Stimulated activated CD4-positive, alpha-beta T cell treated with anti-CD3 and anti-CD28 coated beads, Interleukin-4, amount 100 ng/mL, for 4 hours (primary cell): ENCODE measurements around the gene UBXN2A.
"Not testable (repeated sequence)": the region's sequence is repeated elsewhere in the genome, so short reads cannot be mapped to it uniquely, and the experiment has no call there.

ENCODE experiments used
- DNase-seq, 2 experiments: peaks; one replicate each; pipeline ENCODE4 v3.0.0-alpha.2; 2020

The UBXN2A gene

DNA sequence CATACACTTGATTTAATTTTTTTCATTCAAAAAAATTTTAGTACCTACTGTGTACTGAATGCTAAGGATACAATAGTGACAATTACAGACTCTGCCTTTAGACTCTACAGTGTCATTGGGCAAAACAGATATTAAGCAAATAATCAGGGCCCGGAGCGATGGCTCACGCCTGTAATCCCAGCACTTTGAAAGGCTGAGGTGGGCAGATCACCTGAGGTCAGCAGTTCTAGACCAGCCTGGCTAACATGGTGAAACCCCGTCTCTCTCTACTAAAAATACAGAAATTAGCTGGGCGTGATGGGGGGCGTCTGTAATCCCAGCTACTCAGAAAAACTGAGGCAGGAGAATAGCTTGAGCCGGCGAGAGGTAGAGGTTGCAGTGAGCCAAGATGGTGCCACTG, 1.4 kb downstream of the UBXN2A start:
- DNase-seq = no peak

DNA sequence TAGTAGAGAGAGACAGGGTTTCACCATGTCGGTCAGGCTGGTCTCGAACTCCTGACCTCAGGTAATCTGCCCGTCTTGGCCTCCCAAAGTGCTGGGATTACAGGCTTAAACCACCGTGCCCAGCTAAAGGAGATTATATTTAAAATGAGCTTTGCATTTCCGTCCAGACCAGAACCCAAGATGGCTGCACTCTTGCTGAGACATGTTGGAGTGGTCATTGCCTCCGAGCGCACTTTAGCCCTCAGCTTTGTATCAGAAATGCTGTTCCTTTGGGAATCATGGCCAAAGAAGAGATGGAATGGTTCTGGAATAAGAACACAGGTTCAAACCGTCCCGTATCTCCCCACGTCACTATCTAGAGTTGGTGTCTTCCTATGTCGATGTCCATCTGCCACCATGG, 3.4 kb downstream of the UBXN2A start:
- no peak for DNase-seq

DNA sequence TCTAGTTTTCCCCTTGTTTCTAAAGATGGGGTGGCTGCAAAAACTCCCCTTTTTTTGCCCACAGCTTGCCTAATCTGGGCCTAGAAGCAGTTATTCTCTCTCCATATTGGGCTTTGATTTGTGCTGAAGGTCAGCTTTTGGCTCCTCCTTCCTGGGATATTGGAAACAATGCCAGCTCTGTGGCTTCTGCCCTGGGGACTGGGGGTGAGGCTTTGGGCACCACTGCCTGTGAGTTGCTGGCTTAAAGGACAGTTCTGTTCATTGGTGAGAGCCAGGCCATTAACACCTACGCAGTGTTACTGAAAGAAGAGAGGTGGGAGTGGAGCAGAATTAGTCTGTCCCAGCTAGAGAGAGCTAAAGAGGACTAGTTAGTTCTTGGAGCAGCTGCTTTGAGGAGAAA, 4.3 kb downstream of the UBXN2A start:
- DNase-seq = no peak

DNA sequence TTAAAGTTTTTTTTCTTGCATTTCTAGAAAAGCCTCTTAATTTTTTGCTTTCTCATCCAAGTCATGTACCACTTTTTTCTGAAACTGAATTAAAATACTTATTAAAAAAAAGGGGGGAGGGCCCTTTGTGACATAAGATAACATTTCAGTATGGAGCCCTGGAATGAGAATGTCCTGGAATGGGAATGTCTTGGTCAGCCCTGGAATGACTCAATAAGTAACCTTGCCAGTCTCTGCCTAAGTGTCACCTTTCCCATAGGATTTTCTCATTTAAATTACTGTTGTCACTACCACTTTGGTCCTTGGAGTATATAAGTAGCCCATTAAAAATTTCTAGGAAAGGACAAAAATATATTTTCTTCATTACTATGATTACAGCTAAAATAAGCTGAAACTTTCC, 4.7 kb downstream of the UBXN2A start:
- no peak for DNase-seq

DNA sequence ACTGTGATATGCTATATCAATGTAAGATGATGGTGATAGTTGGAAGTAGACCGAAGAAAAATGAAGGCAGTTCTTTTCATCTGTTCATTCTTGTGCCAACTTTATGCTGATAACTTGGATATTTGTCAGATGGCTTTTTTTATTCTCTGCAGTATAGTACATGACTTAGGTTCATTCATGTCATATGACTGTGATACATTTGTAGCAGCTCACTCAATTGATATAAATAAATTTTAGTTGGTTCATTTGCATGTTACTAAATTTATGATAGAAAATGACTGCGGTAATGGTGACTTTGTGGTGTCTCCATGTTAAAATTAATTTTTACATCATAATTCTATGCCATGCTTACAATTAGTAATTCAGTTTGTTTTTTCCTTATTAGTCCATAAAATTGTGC, 7.1 kb downstream of the UBXN2A start:
- DNase-seq = no peak

DNA sequence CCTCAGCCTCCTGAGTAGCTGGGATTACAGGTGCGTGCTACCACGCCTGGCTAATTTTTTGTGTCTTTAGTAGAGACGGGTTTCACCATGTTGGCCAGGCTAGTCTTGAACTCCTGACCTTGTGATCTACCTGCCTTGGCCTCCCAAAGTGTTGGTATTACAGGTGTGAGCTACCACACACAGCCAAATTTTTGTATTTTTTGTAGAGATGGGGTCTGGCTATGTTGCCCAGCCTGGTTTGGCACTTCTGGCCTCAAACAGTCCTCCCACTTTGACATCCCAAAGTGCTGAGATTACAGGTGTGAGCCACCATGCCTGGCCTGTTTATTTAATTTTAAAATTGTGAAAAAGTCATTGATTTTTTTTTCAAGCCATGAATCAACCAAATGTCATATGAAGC, 12.3 kb downstream of the UBXN2A start:
- not testable (repeated sequence) for DNase-seq

DNA sequence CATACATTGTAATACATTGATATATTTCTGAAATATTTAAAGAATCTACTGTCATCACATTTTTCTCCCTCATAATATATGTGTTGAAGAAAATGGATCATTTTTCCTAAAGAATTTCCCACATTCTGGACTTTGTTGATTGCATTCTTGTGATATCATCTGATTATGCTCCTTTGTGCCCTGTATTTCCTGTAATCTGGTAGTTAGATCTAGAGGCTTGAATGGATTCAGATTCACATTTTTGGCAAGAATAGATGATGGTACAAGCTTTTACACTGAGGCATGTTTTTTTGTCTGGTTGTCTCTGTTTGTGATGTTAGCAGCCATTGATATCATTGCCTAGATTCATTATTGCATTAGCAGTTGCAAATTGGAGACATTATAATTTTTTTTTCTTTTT, 13.4 kb downstream of the UBXN2A start:
- DNase-seq = no peak

DNA sequence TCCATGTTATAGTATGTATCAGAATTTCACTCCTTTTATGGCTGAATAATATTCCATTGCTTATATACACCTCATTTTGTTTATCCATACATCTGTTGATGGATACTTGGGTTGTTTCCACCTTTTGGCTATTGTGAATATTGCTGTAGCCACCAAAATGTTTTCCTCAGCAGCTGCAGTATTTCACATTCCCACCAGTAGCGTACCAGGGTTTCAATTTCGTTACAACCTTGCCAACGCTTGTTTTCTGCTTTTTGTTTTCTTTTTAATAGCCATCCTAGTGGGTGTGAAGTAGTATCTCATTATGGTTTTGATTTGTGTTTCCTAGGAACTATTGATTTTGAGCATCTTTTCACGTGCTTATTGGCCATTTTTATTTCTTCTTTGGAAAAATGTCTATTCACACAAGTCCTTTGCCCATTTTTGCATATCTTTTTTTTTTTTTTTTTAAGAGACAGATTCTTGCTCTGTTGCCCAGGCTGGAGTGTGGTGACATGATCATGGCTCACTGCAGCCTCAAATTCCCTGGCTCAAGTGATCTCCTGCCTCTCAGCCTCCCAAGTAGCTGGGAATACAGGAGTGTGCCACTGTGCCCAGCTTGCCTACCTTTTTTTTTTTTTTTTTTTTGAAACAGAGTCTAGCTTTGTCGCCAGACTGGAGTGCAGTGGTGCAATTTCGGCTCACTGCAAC, 14.2 kb downstream of the UBXN2A start:
- no peak for DNase-seq

DNA sequence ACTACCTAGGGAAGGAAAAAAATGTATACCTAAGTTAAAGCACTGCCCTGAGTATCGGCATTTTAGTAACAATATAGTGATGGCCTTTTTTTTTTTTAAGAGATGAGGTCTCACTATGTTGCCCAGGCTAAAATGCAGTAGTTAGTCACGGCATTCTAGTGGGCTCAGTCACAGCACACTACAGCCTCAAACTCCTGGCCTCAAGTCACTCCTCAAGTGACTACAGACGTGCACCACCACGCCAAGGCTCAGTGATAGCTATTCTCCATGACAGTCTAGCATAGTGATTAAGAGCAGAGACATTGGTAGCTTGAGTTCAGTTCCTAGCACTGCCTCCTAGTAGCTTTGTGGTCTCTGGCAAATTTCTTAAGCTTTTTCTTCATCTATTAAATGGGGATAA, 27.6 kb downstream of the UBXN2A start:
- DNase-seq = no peak

DNA sequence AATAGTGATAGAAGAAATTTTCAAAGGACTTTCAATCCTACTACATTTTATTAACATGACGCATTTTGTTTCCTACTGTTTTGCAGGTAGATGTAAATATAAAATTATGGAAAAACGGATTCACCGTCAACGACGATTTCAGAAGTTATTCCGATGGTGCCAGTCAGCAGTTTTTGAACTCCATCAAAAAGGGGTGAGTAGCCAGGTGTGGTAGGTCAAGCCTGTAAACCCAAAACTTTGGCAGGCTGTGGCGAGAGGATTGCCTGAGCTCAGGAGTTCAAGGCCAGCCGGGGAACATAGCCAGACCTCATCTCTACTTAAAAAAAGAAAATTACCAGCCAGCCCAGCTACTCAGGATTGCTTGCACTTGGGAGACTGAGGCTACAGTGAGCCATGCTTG, 36.6 kb downstream of the UBXN2A start:
- DNase-seq = no peak

DNA sequence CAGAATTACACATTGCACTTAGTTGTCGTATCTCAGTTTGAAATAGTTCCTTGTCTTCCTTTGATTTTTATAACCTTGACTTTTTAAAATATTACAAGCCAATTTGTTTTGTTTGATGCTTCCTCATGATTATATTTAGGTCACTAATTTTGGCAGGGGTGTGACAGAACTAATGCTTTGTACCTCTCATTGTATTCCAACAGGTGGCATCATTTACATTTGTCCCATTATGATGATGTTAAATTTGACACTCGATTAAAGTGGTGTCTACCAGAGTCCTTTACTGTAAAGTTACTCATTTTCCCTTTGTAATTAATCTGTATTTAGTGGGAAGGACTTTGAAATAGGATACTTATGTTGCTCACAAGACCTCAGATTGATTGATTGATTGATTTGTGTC, 48.1 kb downstream of the UBXN2A start:
- no peak for DNase-seq

DNA sequence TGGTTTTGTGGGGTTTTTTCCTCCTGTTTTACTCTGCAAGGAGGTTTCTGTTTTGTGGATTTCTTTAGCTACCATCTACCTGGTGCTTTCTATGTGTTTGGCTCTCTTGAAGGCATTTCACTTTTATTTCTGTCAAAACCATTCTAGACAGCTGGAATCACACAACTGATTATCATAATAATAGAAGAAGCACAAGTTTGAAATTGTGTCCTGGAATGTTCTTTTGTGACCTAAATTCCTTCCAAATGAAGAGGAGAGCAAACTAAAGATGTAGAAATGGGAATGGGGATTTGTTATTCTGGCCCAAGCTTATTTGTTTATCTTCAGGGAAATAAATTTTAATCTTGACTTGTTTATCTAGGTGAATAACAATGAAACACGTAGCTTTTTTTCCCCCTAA, 52.7 kb downstream of the UBXN2A start:
- DNase-seq = no peak

DNA sequence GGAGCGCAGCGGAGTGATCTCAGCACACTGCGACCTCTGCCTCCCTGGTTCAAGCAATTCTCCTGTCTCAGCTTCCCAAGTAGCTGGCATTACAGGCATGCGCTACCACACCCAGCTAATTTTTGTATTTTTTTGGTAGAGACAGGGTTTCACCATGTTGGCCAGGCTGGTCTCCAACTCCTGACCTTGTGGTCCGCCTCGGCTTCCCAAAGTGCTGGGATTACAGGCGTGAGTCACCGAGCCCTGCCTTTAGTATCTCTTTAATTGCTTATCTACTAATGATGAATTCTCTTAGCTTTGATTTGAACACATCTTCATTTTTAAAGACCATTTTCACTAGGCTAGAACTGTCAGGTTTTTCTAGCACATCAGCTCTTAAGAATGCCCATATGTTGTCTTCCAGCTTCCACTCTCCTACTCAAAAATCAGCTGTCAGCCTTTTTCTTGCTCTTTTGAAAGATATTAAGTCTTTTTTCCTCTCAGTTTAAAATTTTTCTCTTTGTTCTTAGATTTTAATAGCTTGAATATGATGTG, 53.5 kb downstream of the UBXN2A start:
- DNase-seq = no peak

DNA sequence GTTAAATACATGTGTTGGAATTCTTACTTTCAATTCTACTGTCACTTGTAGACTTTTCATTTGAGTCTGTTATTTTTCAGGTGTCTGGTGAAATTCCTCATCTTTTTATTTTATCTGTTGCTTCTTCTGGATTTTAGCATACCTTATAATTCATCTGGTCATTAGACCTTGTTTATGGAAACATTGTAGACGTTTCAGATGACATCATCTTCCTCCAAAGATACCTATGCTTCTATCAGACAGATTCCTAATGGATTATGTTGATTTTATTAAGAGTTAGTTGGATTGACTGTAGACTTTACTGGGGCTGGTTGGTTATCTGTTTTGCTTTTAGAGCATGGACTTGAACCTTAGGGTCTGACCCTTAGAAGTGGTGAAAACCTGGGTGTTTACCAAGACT, 54.3 kb downstream of the UBXN2A start:
- no peak for DNase-seq

DNA sequence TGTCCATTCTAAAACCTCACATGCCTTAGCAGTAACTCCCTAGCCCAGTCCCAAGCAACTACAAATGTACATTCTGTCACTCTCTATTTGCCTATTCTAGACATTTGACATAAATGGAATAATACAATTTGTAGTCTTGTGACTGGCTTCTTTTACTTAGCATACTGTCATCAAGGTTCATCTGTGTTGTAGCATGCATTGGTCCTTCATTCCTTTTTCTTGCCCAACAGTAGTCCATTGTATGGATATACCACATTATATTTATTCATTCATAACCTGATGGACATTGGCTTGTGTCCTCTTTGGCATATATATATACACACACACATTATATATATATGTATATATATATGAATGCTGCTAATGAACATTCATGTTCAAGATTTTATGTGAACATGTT, 67.4 kb downstream of the UBXN2A start:
- no peak for DNase-seq

DNA sequence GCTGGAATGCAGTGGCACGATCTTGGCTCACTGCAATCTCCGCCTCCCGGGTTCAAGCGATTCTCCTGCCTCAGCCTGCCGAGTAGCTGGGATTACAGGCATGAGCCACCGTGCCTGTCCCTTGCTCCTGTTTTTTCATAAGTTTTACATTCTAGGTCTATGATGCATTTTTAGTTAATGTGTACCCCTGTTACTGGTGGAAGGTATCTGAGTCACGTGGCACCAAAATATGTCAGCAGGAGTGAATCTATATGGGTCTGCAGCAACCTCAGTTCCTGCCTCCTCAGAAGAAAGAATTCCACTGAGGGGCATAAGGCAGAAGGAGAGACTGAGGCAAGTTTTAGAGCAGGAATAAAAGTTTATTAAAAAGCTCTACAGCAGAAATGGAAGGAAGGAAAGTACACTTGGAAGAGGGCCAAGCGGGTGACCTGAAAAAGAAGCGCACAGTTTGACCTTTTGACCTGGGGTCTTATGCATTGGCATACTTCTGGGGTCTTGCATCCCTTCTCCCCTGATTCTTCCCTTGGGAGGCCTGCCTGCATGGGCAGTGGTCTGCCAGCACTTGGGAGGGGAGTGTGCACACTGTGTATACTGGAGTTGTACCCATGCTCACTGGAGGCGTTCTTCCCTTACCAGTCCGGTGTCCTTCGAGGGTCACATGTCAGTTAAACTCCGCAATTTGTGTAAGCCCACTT, 68.6 kb downstream of the UBXN2A start:
- no peak for DNase-seq

DNA sequence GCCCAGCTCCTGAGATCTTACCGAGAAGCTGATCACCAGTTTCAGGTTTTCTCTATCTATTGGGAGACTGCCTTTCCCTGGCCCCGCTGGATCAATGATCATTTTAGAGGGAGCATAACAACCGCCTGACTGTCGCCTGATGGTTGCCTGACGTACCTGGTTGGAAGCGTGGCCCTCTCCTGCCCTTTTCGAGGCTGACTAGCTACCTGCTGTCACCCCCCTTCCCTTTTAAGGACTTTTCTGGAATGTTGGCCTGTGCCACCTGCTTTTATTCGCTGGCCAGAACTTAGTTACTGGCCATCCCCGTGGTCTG, 69.1 kb downstream of the UBXN2A start:
- no peak for DNase-seq

DNA sequence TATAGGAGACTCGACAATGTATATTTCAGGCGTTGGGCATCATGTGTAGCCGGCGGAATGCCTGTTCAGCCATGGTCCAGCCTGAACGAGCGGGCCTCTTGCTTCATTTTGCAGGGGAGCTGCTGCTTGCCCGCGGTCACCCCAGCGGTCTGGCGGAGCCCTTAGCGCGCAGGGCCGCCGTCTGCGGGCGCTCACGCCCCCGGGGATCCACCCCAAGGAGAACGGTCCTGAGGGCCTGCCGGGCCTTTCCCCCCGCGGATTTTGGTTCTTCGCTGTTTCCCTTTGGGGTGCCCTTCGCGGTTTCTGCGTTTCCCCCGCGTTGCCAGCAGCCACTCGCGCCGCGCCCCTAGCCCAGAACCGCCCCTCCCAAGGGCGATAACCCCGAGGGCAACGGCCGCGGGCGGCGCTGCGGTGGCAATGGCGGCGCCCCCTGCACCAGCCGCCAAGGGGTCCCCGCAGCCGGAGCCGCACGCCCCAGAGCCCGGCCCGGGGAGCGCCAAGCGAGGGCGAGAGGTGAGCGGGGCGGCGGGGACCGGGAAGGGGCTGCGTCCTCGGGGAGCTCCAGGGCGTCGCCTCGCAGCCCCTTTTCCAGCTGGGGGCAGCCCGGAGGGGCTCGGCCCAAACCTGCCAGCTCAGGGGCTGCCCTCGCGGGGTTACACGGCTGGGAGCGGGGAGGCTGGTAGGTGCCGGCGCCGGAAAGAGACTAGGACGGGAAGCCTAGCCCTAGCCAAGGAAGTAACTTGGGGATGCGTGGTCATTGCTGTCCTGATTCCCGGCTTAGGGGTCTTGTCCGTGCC, 69.6 kb downstream of the UBXN2A start, which contains the start of gene MFSD2B:
MFSD2B (plus strand) TSS at position 406 of the 797 bp plus-strand sequence; CDS start at position 418, 12 bp downstream.
- no peak for DNase-seq

DNA sequence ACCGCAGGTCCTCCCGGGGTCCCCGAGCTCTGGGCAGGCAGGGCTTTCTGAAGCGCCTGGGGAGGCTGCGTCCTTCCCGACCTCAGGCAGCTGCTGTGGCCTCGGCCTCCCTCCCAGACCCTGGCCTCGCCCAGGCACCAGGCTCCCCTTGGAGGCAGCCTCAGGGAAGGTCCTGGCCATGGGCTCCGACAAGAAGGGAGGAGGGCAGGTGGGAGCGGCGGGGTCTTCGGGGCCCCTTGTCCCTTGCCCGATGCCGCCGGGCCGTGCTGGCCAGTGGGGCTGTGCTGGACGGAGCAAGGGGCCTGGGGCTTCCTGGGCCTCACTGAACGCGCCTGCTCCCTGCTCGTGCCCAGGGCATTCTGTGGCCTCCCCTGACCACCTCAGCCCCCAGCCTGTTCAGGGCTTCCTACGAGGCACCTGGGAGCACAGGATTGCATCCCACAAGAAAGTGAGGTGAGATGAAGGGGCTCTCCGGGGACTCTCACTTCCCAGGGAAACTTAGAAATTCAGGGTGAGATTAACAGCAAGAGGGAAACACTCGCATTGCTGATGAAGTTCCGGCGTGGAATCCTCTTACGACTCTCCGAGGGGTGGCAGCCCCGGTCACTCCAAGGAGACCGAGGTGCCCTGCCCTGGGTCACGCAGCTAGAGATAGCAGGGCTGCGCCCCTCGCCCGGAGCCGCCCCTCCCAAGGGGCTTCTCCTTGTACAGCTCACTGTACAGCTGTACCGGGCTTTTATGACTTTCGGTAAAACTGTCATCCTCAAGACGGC, 70.4 kb downstream of the UBXN2A start:
- no peak for DNase-seq

DNA sequence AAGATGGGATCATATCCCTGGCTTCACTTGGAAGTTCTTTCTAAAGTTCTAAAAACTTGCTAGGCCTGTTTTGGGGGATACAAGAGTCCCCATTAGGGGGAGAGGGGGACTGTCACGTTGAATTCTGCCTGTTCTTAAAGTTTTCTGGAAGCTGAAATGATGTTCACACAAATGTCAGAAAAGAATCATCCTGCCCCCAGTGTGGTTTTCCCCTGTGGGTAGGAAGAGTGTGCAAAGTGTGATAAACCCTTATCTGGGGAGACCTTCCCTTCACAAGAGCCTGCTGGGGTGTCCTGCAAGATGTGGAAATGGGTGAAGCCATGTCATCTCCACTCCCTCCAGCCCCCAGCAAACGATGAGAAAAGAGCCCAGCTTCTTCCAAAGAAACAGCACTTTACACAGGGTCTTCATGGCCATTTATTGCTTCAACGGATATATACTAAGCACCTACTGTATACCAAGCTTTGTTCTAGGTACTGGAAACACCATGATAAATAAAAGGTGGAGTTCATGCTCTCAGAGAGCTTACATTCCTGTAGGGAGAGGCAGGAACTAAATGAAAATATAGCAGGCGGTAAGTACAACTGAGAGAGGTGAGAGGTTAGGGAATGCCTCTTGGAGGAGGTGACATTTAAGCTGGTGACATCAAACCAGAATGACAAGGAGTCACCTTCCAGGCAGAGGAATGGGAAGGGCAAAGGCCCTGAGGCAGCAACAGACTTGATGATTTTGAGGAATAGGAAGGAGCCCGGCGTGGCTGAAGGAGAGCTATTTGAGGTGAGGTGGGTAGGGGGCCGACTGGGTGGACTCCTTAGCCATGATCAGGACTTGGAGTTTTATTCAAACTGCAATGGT, 71.2 kb downstream of the UBXN2A start:
- DNase-seq = no peak

DNA sequence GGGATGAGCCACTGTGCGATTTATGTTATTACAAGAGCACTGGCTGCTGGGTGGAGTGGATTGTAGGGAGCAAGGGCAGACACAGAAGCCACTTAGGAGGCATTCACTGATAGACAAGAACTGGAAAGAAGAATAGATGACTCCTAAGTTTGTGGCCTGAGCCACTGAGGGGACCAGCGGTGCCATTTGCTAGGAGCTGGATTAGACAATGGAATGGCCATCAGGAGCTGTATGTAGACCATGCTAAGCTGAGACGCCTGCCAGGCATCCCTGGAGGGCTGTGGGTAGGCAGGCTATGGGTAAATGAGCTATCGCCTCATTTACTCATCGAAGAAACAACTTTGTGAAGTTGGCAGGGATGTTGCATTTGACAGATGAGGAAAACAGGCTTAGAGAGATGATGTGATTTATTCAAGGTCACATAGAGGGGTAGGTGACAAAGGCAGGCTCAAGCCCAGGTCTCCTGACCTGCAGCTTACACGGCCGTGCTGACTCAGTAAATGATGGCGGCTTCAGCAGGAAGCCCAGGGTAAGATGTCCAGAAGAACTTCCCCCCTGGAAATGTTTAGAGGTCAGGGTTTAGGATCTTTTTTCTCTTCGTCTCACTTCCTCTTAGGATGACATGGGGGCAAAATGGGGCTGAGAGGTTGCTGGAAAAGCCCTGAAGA, 72.4 kb downstream of the UBXN2A start:
- no peak for DNase-seq
